Lower leg skin (tissue), 3 donors: ENCODE data around the gene CCDC167.

Experiments used
- CTCF ChIP-seq, 3 donors: fragments of 450-650 bp; IDR thresholded peaks; one replicate each; pipeline ENCODE4 v1.5.1; 2016; ENCODE audit warnings: antibody characterized with exemption in 3 of 3, mild to moderate bottlenecking in 3 of 3, moderate library complexity in 2 of 3
- POLR2A ChIP-seq, 2 donors: fragments of 450-650 bp; IDR thresholded peaks; one replicate each; pipeline ENCODE4 v1.6.1; 2016 to 2017; ENCODE audit warnings: antibody characterized with exemption in 2 of 2, mild to moderate bottlenecking in 1 of 2, moderate library complexity in 1 of 2

DNA sequence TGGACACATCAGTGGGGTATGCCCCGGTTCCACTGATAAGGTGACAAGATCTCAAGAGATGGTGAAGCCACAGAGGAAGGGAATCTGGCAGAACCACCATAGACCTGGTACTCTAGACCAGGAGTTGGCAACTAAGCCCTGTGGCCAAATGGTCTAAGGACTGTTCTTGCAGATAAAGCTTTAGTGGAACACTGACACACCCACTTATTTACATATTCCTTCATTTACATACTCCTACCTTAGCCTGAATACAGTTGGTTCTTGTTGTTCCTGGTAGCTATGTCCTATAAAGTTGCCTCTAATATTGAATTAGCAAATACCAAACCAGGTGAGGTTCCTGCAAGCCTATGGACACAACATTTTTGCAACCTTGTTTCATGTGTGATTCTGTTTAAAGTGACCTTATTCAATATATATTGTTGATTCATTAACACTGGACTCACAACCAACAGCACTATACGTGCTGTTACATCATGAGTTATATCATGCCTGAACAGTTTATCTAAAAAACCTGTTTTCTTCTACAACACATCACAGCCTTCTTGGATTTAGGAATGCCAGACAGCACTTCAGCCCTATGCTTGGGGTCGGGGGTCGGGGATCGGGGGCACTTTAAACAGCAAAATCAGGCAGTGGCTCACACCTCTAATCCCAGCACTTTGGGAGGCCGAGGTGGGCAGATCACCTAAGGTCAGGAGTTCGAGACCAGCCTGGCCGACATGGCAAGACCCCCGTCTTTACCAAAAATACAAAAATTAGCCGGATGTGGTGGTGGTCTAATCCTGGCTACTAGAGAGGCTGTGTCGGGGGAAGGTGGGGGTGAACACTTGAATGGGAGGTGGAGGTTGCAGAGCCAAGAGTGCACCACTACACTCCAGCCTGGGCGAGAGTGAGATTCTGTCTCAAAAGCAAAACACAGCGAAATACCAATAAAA lies 2.5 kb downstream of the CCDC167 start:
- TF ChIP-seq POLR2A (IDR thresholded peaks at IDR 0.05) (no peak), CTCF (IDR thresholded peaks at IDR 0.05) (no peak)
